Right lobe of liver (tissue), 6 donors: ENCODE data around the gene ALPK1. TPM values are rescaled to one million over a fixed set of nuclear protein-coding genes. Genes with fewer than 3 reads are reported as not detected.

Experiments
- ATAC-seq, 4 donors: fragments of 200-7000 bp; cut with Tn5 transposase; one replicate each; pipeline ENCODE4 v1.9.1; 2020; ENCODE audit warnings: mild to moderate bottlenecking in 4 of 4, moderate library complexity in 4 of 4
- DNase-seq, 3 donors: peaks; one replicate each; pipeline ENCODE4 v3.0.0-alpha.2; 2020
- H3K27ac ChIP-seq, 3 donors: fragments of 200-600 bp; one replicate each; pipeline ENCODE4 v1.8.0; 2022
- H3K27me3 ChIP-seq, 2 donors: fragments of 200-600 bp; one replicate each; pipeline ENCODE4 v1.8.0; 2022
- H3K36me3 ChIP-seq, 4 donors: fragments of 200-600 bp; sonication (generic) in 1 of 4; one replicate each; pipeline versions ENCODE4 v1.5.1 to v1.8.0; 2017 to 2022; ENCODE audit warnings: control low read depth in 1 of 4
- H3K4me1 ChIP-seq, 4 donors: fragments of 200-600 bp; sonication (generic) in 1 of 4; one replicate each; pipeline versions ENCODE4 v1.5.1 to v1.8.0; 2017 to 2022; ENCODE audit warnings: control low read depth in 1 of 4
- H3K4me3 ChIP-seq, 3 donors: fragments of 200-600 bp; one replicate each; pipeline ENCODE4 v1.8.0; 2022
- H3K9me3 ChIP-seq, 4 donors: fragments of 200-600 bp; sonication (generic) in 1 of 4; one replicate each; pipeline versions ENCODE4 v1.5.1 to v1.8.0; 2017 to 2022; ENCODE audit warnings: control low read depth in 1 of 4
- CTCF ChIP-seq, 4 donors: fragments of 200-600 bp in 3 of 4; fragments of 450-650 bp in 1 of 4; IDR thresholded peaks; one replicate each; pipeline versions ENCODE4 v1.5.1 to v1.8.0; 2016 to 2022; ENCODE audit warnings: antibody characterized with exemption in 4 of 4, mild to moderate bottlenecking in 2 of 4
- POLR2A ChIP-seq: fragments of 450-650 bp; IDR thresholded peaks from one replicate; pipeline ENCODE4 v1.6.1; 2017; ENCODE audit warnings: antibody characterized with exemption, mild to moderate bottlenecking
- WGBS: methylation state at CpG from one replicate; pipeline ENCODE4 v1.1.6; 2018; ENCODE audit warnings: low coverage, low lambda C conversion rate; ENCODE audit not compliant: insufficient coverage; ENCODE audit errors: missing lambda C conversion rate; 5-methylcytosine and 5-hydroxymethylcytosine counted together
- intact Hi-C, 2 donors: fragments of 100-400 bp; cut with DNase I; formaldehyde crosslinking; loops; one replicate each; pipeline versions ENCODE4 v1.11.2 to v1.14.1; 2022
- total RNA-seq, 6 experiments: library from RNA; depleted of rRNA in 2 of 6; stranded (reverse); fragments of >200 nt in 2 of 6; fragmentation: NEBNext Ultra II Directional in 3 of 6; extraction: Animal tissue kit (Norgen Biotek cat#: 25700) in 3 of 6; gene quantifications; one replicate each; pipeline versions ENCODE4 v1.1.0 to v1.2.4, GENCODE V29; 2016 to 2023
- donor health status: DM: no; HTN: yes; CAD: no.
- donor health status: DM: no; HTN: no; CAD: no.
- donor health status: DM: no; HTN: no; CAD: no.
- donor health status: DM: no; HTN: yes; CAD: no.
- donor health status: DM: no; HTN: yes; CAD: no.

Gene ALPK1
- total RNA-seq, 6 experiments from 2014 or later: 5.6 to 20.6 (median 9.9) TPM

GRCh38 chr4:112272292-112272691, 24.9 kb upstream of the ALPK1 start:
- intact Hi-C loops: no loop called here
- no peaks in the 10 kb centered on the region for H3K27me3 ChIP-seq
- H3K4me1 ChIP-seq: no peaks in the 10 kb centered on the region
- no peak overlapping the region for H3K27ac ChIP-seq
- no peak overlapping the region for H3K4me3 ChIP-seq
- WGBS: 89% methylated on average over 4 of the region's 4 CpGs
- peaks cover 0 to 2% (median 0%) of the 10 kb centered on the region in 4 donors for H3K9me3 ChIP-seq
- ATAC-seq (no peak), DNase-seq (no peak)
- TF ChIP-seq POLR2A (no peak), CTCF (IDR thresholded peaks at IDR 0.05) (no peak)
- no peaks in the 10 kb centered on the region for H3K36me3 ChIP-seq

- ATAC-seq: no peak
- H3K27me3 ChIP-seq: no peaks in the 10 kb centered on the region
- no peak overlapping the region for H3K27ac ChIP-seq
- peaks cover 0 to 3% (median 0%) of the 10 kb centered on the region in 4 donors for H3K36me3 ChIP-seq
- peaks cover 0 to 8% (median 0%) of the 10 kb centered on the region in 4 donors for H3K4me1 ChIP-seq
- H3K4me3 ChIP-seq: no peak overlapping the region
- peaks cover 0 to 2% (median 0%) of the 10 kb centered on the region in 4 donors for H3K9me3 ChIP-seq
- no peak for TF ChIP-seq CTCF (IDR thresholded peaks at IDR 0.05)
- TF ChIP-seq POLR2A: no peak
- WGBS: 91% methylated on average over 4 of the region's 4 CpGs
- DNase-seq: no peak
- intact Hi-C loops: no loop called here
Observed at GRCh38 chr4:112274959-112275358, 22.2 kb upstream of the ALPK1 start.

- TF ChIP-seq CTCF (IDR thresholded peaks at IDR 0.05): no peak
- TF ChIP-seq POLR2A: no peak
- Histone ChIP-seq H3K4me3 (no peak overlapping the region), H3K27me3 (no peaks in the 10 kb centered on the region), H3K27ac (no peak overlapping the region), H3K36me3 (peaks cover 0 to 3% (median 0%) of the 10 kb centered on the region in 4 donors), H3K9me3 (peaks cover 0 to 2% (median 0%) of the 10 kb centered on the region in 4 donors), H3K4me1 (peaks cover 0 to 8% (median 0%) of the 10 kb centered on the region in 4 donors)
- no peak for ATAC-seq
- intact Hi-C loops: no loop called here
- 98% methylated on average over 3 of the region's 3 CpGs for WGBS
- DNase-seq: no peak
Observed at GRCh38 chr4:112276113-112276512, 21.1 kb upstream of the ALPK1 start.

GRCh38 chr4:112277220-112277619, 19.9 kb upstream of the ALPK1 start:
- Histone ChIP-seq H3K9me3 (peaks cover 0 to 2% (median 0%) of the 10 kb centered on the region in 4 donors), H3K27me3 (no peaks in the 10 kb centered on the region), H3K4me3 (no peak overlapping the region), H3K4me1 (peaks cover 0 to 8% (median 0%) of the 10 kb centered on the region in 4 donors), H3K27ac (no peak overlapping the region), H3K36me3 (peaks cover 0 to 3% (median 0%) of the 10 kb centered on the region in 4 donors)
- TF ChIP-seq POLR2A (no peak), CTCF (IDR thresholded peaks at IDR 0.05) (no peak)
- 94% methylated on average over 3 of the region's 3 CpGs for WGBS
- intact Hi-C loops: no loop called here
- no peak for ATAC-seq
- DNase-seq: no peak
